ENCODE measurements around the gene NEGR1.
"Not testable (repeated sequence)": the region's sequence is repeated elsewhere in the genome, so short reads cannot be mapped to it uniquely, and the experiment has no call there.

The NEGR1 gene

DNA sequence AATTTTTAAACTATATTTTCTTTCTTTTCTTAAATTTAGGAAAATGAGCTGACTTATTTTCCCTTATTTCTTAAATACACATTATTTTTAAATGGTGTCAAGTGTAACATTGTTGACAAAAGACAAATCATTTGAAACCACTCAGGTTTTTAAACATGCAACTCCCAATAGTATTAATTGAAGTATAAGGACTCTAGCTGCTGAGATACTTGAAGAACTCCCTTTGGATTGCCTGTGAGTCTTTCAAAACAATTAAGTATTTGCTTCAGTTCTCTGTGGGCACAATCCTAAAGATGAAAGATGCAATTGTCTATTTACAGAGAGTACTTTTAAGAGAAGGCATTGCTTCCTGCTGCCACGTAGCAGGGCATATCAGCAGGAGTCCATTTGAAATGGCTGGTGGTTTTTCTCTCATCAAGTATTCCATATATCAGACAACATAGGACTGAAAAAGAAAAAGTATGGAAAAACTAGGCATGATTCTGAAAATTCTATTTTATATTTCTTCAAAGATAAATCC lies 373.4 kb downstream of the NEGR1 start:
- in situ Hi-C loops (cut with MboI; ENCODE audit: low sequenced_read_pairs) = no loop called here
- Histone ChIP-seq H3K27me3 (ENCODE audit: low read depth) (no peaks in the 10 kb centered on the region), H3K9me3 (no peaks in the 10 kb centered on the region), H3K4me1 (peaks cover 5% of the 10 kb centered on the region; the same call in 1 of the 2 replicates), H3K4me3 (no peak overlapping the region), H3K36me3 (replicated peaks) (no peaks in the 10 kb centered on the region)
- DNase-seq (ENCODE audit: low spot score in 2 of 2) = no peak

- Histone ChIP-seq H3K9me3 (no peaks in the 10 kb centered on the region), H3K36me3 (replicated peaks) (no peaks in the 10 kb centered on the region), H3K4me1 (no peaks in the 10 kb centered on the region), H3K27me3 (ENCODE audit: low read depth) (no peaks in the 10 kb centered on the region), H3K4me3 (no peak overlapping the region)
- in situ Hi-C loops (cut with MboI; ENCODE audit: low sequenced_read_pairs) = no loop called here
- no peak for DNase-seq (ENCODE audit: low spot score in 2 of 2)
Measured at GRCh38 chr1:71908303-71908702, 374.0 kb downstream of the NEGR1 start.

DNA sequence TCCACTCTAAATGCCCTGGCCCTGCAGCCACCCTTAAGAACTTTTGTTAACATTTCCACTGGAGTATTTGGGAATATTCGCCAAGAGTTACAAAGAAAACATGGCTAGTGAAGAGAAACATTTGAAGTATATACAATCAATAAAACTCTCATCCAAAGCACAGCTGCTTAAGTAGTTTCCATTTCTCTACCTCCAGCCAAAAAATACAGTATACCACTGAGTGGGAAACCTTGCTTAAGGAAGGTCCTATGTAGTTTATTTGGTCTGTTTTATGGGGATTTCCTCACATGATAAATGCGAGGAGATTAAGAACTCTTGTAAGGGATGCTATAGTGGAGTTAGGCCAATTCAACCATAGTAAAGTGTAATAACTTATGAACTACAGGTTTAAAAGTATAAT lies 382.5 kb downstream of the NEGR1 start:
- H3K4me3 ChIP-seq = no peak overlapping the region
- no peaks in the 10 kb centered on the region for H3K27me3 ChIP-seq (ENCODE audit: low read depth)
- in situ Hi-C loops (cut with MboI; ENCODE audit: low sequenced_read_pairs) = no loop called here
- H3K36me3 ChIP-seq (replicated peaks) = no peaks in the 10 kb centered on the region
- H3K9me3 ChIP-seq = no peaks in the 10 kb centered on the region
- no peaks in the 10 kb centered on the region for H3K4me1 ChIP-seq
- DNase-seq (ENCODE audit: low spot score in 2 of 2) = no peak

DNA sequence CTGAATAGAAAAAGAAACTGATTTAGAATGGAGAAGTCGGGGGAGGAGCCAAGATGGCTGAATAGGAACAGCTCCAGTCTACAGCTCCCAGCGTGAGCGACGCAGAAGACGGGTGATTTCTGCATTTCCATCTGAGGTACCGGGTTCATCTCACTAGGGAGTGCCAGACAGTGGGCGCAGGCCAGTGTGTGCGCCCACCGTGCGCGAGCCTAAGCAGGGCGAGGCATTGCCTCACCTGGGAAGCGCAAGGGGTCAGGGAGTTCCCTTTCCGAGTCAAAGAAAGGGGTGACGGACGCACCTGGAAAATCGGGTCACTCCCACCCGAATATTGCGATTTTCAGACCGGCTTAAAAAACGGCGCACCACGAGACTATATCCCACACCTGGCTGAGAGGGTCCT lies 394.2 kb downstream of the NEGR1 start:
- H3K36me3 ChIP-seq (replicated peaks); H3K27me3 ChIP-seq (ENCODE audit: low read depth); DNase-seq (ENCODE audit: low spot score in 2 of 2); H3K4me1 ChIP-seq; H3K9me3 ChIP-seq; in situ Hi-C loops (cut with MboI; ENCODE audit: low sequenced_read_pairs); H3K4me3 ChIP-seq: not testable (repeated sequence)

- Histone ChIP-seq H3K4me3 (no peak overlapping the region), H3K36me3 (replicated peaks) (no peaks in the 10 kb centered on the region), H3K27me3 (ENCODE audit: low read depth) (no peaks in the 10 kb centered on the region), H3K4me1 (no peaks in the 10 kb centered on the region), H3K9me3 (no peaks in the 10 kb centered on the region)
- DNase-seq (ENCODE audit: low spot score in 2 of 2) = no peak
- in situ Hi-C loops (cut with MboI; ENCODE audit: low sequenced_read_pairs) = no loop called here
Measured at GRCh38 chr1:71885171-71885570, 397.2 kb downstream of the NEGR1 start.

- in situ Hi-C loops (cut with MboI; ENCODE audit: low sequenced_read_pairs) = no loop called here
- Histone ChIP-seq H3K4me1 (no peaks in the 10 kb centered on the region), H3K4me3 (no peak overlapping the region), H3K27me3 (ENCODE audit: low read depth) (no peaks in the 10 kb centered on the region), H3K9me3 (no peaks in the 10 kb centered on the region), H3K36me3 (replicated peaks) (no peaks in the 10 kb centered on the region)
- DNase-seq (ENCODE audit: low spot score in 2 of 2) = no peak
Measured at GRCh38 chr1:71882637-71883036, 399.7 kb downstream of the NEGR1 start.

DNA sequence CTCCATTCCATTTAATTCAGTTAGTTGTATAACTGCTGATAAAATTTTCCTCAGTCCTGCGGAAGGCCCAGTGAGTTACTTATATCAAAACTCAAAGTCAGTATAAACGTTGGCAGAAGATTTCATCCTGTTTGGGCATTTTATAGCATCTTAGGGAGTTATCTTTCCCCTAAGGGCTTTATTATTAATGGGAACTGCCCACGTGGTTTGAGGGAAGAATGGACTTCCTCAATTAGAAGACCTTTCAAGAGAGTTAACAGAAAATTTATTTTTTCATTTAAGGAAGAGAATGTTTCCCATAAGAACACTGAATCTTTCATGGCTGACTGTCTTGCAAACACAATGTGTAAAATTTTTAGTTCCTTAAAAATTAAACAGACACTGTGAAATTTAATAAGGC lies 400.1 kb downstream of the NEGR1 start:
- no peaks in the 10 kb centered on the region for H3K9me3 ChIP-seq
- no peak overlapping the region for H3K4me3 ChIP-seq
- H3K36me3 ChIP-seq (replicated peaks) = no peaks in the 10 kb centered on the region
- no peak for DNase-seq (ENCODE audit: low spot score in 2 of 2)
- in situ Hi-C loops (cut with MboI; ENCODE audit: low sequenced_read_pairs) = no loop called here
- H3K27me3 ChIP-seq (ENCODE audit: low read depth) = no peaks in the 10 kb centered on the region
- H3K4me1 ChIP-seq = no peaks in the 10 kb centered on the region

GRCh38 chr1:71881611-71882010 lies 400.7 kb downstream of the NEGR1 start:
- H3K4me1 ChIP-seq = no peaks in the 10 kb centered on the region
- H3K4me3 ChIP-seq = no peak overlapping the region
- H3K36me3 ChIP-seq (replicated peaks) = no peaks in the 10 kb centered on the region
- H3K27me3 ChIP-seq (ENCODE audit: low read depth) = no peaks in the 10 kb centered on the region
- no peaks in the 10 kb centered on the region for H3K9me3 ChIP-seq
- in situ Hi-C loops (cut with MboI; ENCODE audit: low sequenced_read_pairs) = no loop called here
- DNase-seq (ENCODE audit: low spot score in 2 of 2) = no peak

GRCh38 chr1:71869326-71869725 lies 413.0 kb downstream of the NEGR1 start:
- in situ Hi-C loops (cut with MboI; ENCODE audit: low sequenced_read_pairs) = no loop called here
- no peaks in the 10 kb centered on the region for H3K27me3 ChIP-seq (ENCODE audit: low read depth)
- DNase-seq (ENCODE audit: low spot score in 2 of 2) = no peak
- no peaks in the 10 kb centered on the region for H3K9me3 ChIP-seq
- no peaks in the 10 kb centered on the region for H3K36me3 ChIP-seq (replicated peaks)
- no peak overlapping the region for H3K4me3 ChIP-seq
- H3K4me1 ChIP-seq = peaks cover 6% of the 10 kb centered on the region

DNA sequence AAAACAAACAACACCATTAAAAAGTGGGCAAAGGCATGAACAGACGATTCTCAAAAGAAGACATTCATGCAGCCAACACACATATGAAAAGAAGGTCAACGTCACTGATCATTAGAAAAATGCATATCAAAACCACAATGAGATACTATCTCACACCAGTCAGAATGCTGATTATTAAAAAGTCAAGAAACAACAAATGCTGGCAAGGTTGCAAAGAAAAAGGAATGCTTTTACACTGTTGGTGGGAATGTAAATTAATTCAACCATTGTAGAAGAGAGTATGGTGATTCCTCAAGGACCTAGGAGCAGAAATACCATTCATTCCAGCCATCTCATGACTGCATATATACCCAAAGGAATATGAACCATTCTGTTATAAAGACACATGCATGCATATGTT lies 419.6 kb downstream of the NEGR1 start:
- DNase-seq (ENCODE audit: low spot score in 2 of 2) = peak in 1 of 2 experiments; percentile 68
- Histone ChIP-seq H3K4me3 (no peak overlapping the region), H3K9me3 (no peaks in the 10 kb centered on the region), H3K27me3 (ENCODE audit: low read depth) (no peaks in the 10 kb centered on the region), H3K4me1 (peaks cover 21% of the 10 kb centered on the region), H3K36me3 (replicated peaks) (no peaks in the 10 kb centered on the region)
- in situ Hi-C loops (cut with MboI; ENCODE audit: low sequenced_read_pairs) = no loop called here

- no peak for DNase-seq (ENCODE audit: low spot score in 2 of 2)
- no peaks in the 10 kb centered on the region for H3K36me3 ChIP-seq (replicated peaks)
- no peak overlapping the region for H3K4me3 ChIP-seq
- H3K9me3 ChIP-seq = no peaks in the 10 kb centered on the region
- no peaks in the 10 kb centered on the region for H3K27me3 ChIP-seq (ENCODE audit: low read depth)
- in situ Hi-C loops (cut with MboI; ENCODE audit: low sequenced_read_pairs) = no loop called here
- peaks cover 27% of the 10 kb centered on the region for H3K4me1 ChIP-seq
Measured at GRCh38 chr1:71861022-71861421, 421.3 kb downstream of the NEGR1 start.

- no peaks in the 10 kb centered on the region for H3K36me3 ChIP-seq (replicated peaks)
- no peak for DNase-seq (ENCODE audit: low spot score in 2 of 2)
- H3K4me1 ChIP-seq = peaks cover 28% of the 10 kb centered on the region
- in situ Hi-C loops (cut with MboI; ENCODE audit: low sequenced_read_pairs) = no loop called here
- no peak overlapping the region for H3K4me3 ChIP-seq
- H3K9me3 ChIP-seq = no peaks in the 10 kb centered on the region
- H3K27me3 ChIP-seq (ENCODE audit: low read depth) = no peaks in the 10 kb centered on the region
Measured at GRCh38 chr1:71859806-71860205, 422.5 kb downstream of the NEGR1 start.

GRCh38 chr1:71857862-71858261 lies 424.5 kb downstream of the NEGR1 start:
- no peaks in the 10 kb centered on the region for H3K36me3 ChIP-seq (replicated peaks)
- H3K4me3 ChIP-seq = no peak overlapping the region
- no peaks in the 10 kb centered on the region for H3K27me3 ChIP-seq (ENCODE audit: low read depth)
- in situ Hi-C loops (cut with MboI; ENCODE audit: low sequenced_read_pairs) = no loop called here
- peak; percentile 44 to 92 for DNase-seq (ENCODE audit: low spot score in 2 of 2)
- no peaks in the 10 kb centered on the region for H3K9me3 ChIP-seq
- H3K4me1 ChIP-seq = peaks cover 40% of the 10 kb centered on the region

DNA sequence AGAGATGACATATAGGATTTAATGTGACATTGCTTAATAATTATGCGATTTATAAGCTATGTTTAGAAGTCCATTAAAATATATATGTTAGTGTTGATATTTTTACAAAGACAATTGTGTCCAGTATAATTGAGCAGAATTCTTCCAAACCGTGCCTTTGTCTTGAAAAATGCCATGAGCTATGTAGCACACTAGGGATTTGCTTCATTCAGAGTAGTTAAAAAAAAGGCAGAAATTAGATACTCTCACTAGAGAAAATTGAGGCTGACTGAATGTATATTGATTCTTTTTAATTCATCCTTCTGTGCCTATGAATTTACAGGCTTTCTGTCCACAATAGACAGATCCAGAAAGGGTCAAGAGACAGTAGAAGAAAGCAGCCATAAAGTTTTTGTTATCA lies 429.0 kb downstream of the NEGR1 start:
- no peaks in the 10 kb centered on the region for H3K9me3 ChIP-seq
- H3K4me1 ChIP-seq = peaks cover 41% of the 10 kb centered on the region
- H3K36me3 ChIP-seq (replicated peaks) = no peaks in the 10 kb centered on the region
- no peaks in the 10 kb centered on the region for H3K27me3 ChIP-seq (ENCODE audit: low read depth)
- H3K4me3 ChIP-seq = no peak overlapping the region
- peak; percentile 33 to 94 for DNase-seq (ENCODE audit: low spot score in 2 of 2)
- in situ Hi-C loops (cut with MboI; ENCODE audit: low sequenced_read_pairs) = no loop called here

DNA sequence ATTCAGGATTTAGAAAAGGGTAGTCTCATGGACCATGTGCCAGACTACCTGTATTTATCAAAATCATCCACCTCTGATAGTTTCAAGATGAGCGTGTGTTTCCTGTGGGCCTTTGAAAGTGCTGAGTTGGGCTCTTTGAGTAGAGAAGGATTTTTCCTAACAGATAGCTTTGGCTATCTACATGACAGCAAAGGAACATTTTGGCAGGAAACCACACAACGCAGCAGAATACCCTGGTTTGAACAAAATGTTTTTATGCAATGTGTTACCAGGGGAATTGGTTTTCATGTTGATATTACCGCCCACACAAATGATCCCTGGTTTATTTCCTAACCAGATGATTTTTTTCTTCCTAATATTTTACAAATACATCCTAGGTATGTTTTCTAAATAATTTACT lies 431.4 kb downstream of the NEGR1 start:
- in situ Hi-C loops (cut with MboI; ENCODE audit: low sequenced_read_pairs) = no loop called here
- Histone ChIP-seq H3K4me3 (no peak overlapping the region), H3K36me3 (replicated peaks) (no peaks in the 10 kb centered on the region), H3K4me1 (peaks cover 24% of the 10 kb centered on the region), H3K27me3 (ENCODE audit: low read depth) (no peaks in the 10 kb centered on the region), H3K9me3 (no peaks in the 10 kb centered on the region)
- DNase-seq (ENCODE audit: low spot score in 2 of 2) = no peak

All from HAP-1 (cell line).